ENCODE results near the gene MUSTN1. TPM values are rescaled to one million over a fixed set of nuclear protein-coding genes. Genes with fewer than 3 reads are reported as not detected.

The MUSTN1 gene
- total RNA-seq, 4 donors from 2014 or later: 5.5 to 13.1 (median 7.9) TPM

DNA sequence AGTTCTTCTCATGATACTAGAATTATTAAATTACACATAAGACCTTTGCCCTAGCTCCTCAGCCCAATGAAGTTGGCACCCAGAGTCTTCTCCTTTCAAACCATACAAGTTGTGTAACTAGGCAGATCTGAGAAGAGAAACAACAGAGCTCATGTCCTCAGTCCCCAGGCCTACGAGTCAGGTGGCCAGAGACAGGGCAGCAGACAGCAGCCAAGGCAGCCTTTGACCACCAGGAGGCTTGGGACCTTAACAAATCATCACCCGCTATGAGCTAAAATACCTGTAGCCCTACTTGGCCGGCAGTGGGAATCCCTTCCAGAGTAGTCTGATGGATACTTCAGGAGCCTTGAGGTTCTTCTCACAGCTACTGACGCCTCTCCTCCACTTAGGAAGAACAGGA is 44.3 kb upstream of the MUSTN1 start:
- intact Hi-C loops (cut with DNase I; ENCODE audit: low total_unique reads): no loop called here
- WGBS, 2 donors: 75 to 77% methylated on average over 4 of the region's 4 CpGs
- no peak for DNase-seq (ENCODE audit: low spot score in 2 of 2)
- no peak overlapping the region for H3K4me3 ChIP-seq (ENCODE audit: low read depth, poor library complexity, severe bottlenecking)
- TF ChIP-seq POLR2A (IDR thresholded peaks at IDR 0.05): no peak
- TF ChIP-seq, protein P1, sequence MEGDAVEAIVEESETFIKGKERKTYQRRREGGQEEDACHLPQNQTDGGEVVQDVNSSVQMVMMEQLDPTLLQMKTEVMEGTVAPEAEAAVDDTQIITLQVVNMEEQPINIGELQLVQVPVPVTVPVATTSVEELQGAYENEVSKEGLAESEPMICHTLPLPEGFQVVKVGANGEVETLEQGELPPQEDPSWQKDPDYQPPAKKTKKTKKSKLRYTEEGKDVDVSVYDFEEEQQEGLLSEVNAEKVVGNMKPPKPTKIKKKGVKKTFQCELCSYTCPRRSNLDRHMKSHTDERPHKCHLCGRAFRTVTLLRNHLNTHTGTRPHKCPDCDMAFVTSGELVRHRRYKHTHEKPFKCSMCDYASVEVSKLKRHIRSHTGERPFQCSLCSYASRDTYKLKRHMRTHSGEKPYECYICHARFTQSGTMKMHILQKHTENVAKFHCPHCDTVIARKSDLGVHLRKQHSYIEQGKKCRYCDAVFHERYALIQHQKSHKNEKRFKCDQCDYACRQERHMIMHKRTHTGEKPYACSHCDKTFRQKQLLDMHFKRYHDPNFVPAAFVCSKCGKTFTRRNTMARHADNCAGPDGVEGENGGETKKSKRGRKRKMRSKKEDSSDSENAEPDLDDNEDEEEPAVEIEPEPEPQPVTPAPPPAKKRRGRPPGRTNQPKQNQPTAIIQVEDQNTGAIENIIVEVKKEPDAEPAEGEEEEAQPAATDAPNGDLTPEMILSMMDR (IDR thresholded peaks at IDR 0.05): no peak

DNA sequence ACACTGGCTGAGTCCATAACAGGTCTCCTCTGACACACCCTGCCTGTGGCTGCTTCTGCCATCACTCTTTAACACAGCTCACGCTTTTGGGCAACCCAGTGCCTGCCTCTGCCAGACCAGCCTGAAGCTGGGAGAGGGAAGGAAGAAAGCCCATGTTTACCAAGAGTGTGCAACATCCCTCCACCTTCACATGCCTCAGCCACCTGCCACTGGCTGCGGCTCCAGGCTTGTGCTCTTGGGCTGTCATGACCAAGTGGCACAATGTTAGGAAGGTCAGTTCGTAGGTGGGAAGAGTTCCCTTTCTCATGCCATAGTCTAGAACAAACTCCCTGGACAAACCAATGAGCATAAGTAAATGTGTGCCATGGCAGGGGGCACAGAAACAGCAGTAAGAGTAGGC is 42.3 kb upstream of the MUSTN1 start:
- TF ChIP-seq, protein P1 (IDR thresholded peaks at IDR 0.05): no peak
- TF ChIP-seq POLR2A (IDR thresholded peaks at IDR 0.05): no peak
- H3K4me3 ChIP-seq (ENCODE audit: low read depth, poor library complexity, severe bottlenecking): no peak overlapping the region
- intact Hi-C loops (cut with DNase I; ENCODE audit: low total_unique reads): no loop called here
- WGBS, 2 donors: 90 to 91% methylated on average over 3 of the region's 3 CpGs
- no peak for DNase-seq (ENCODE audit: low spot score in 2 of 2)

DNA sequence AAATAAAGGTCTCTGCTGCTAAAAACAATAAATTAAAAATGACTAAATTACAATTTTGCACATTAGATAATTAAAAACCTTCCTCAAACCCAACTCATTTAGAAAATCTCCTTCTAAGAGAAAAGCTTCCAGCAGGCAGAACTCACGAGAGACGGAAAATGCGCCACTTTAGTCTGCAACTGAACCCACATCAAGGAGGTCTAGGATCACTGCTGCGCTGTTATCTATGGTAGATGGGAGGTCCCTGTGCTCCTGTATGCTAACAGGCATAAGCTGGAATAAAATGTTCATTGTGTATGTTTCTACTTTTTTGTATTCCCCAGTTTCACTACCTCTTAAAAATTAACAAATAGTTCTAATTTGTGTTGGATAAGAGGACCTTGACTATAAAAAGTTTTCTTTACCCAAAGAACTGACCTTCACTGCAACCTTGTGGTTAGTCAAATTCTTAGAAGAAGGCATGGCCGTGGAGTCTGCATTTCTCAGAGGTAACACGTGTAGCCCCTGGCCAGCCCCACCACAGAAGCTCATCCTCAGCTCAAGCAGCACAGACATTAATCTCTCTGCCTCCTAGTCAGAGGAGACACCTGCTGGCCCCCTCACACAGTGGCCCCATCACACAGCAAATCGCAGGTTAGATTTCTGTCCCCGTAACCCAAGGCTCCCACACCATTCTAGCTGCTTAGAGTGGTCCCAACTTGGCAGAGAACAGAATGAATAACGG is 40.2 kb upstream of the MUSTN1 start:
- no peak overlapping the region for H3K4me3 ChIP-seq (ENCODE audit: low read depth, poor library complexity, severe bottlenecking)
- DNase-seq (ENCODE audit: low spot score in 2 of 2): no peak
- 87 to 91% methylated on average over 9 of the region's 9 CpGs for WGBS, 2 donors
- intact Hi-C loops (cut with DNase I; ENCODE audit: low total_unique reads): no loop called here
- TF ChIP-seq POLR2A (IDR thresholded peaks at IDR 0.05): no peak
- TF ChIP-seq, protein P1 (IDR thresholded peaks at IDR 0.05): no peak

DNA sequence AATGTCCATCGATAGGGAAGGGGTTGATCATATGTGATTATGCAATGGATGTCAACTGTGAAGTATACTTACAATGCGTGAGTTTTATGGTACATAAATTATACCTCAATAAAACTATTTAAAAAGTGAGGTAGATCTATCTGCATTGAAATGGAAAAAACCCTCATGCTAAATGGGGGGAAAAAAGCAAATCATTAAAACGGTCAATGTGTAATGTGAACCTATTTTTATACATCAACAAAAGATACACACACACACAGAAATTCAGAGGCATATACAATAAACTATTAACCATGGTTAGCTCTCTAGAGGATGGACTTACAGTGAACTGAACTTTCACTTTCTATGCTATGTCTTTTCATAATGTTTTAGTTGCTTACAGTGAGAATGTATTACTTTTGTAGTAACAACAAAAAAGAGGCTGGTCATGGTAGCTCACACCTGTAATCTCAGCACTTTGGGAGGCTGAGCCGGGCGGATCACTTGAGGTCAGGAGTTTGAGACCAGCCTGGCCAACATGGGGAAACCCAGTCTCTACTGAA is 39.4 kb upstream of the MUSTN1 start:
- no peak for DNase-seq (ENCODE audit: low spot score in 2 of 2)
- intact Hi-C loops (cut with DNase I; ENCODE audit: low total_unique reads): no loop called here

DNA sequence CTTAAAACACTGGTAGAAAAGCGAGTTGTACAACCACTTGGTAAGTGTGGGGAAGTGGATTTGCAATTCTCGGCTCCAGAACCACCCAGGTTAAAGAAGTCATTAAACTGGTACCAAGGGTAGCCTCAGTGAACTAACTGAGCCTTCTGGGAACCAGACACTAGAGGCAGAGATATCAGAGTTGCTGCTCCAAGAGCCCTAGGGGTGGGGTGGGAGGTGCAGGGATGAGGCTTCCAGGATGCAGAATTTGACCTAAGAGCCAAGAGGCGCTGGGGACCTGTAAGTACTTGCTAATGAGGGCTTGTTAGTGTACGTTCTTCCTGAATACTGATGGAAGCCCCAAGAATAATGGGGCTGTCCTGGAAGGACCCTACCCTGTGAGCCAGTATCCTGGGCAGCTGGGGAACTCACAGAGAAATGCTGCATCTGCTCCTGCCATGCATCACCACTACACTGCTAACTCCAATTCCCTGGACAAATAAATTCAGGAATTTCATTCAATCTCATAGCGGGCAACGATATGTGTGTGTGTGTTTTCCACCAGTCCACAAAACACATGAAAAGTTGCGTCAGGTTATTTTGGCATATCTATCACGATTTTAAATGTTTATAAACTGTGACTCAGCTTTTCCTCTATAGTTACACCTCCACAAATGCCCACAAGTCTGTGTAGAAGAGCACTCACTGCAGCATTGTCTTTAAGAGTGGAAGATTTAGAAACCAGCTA is 38.8 kb upstream of the MUSTN1 start:
- intact Hi-C loops (cut with DNase I; ENCODE audit: low total_unique reads): no loop called here
- H3K4me3 ChIP-seq (ENCODE audit: low read depth, poor library complexity, severe bottlenecking): no peak overlapping the region
- 58 to 66% methylated on average over 8 of the region's 8 CpGs for WGBS, 2 donors
- TF ChIP-seq, protein P1 (IDR thresholded peaks at IDR 0.05): no peak
- no peak for TF ChIP-seq POLR2A (IDR thresholded peaks at IDR 0.05)
- DNase-seq (ENCODE audit: low spot score in 2 of 2): no peak

More for the DNA sequence above, 39.4 kb upstream of the MUSTN1 start:
- TF ChIP-seq, protein P1 (IDR thresholded peaks at IDR 0.05): no peak
- TF ChIP-seq POLR2A (IDR thresholded peaks at IDR 0.05): no peak
- no peak overlapping the region for H3K4me3 ChIP-seq (ENCODE audit: low read depth, poor library complexity, severe bottlenecking)
- WGBS, 2 donors: 64 to 71% methylated on average over 5 of the region's 5 CpGs

All from lower leg skin (tissue), 4 donors.